Gastrocnemius medialis (tissue), 4 donors: ENCODE data around the gene CNIH3. TPM values are rescaled to one million over a fixed set of nuclear protein-coding genes. Genes with fewer than 3 reads are reported as not detected.

Experiments
- ATAC-seq, 2 donors: fragments of 150-250 bp; one replicate each; pipeline ENCODE4 v1.9.1; 2016
- DNase-seq, 2 donors: peaks; one replicate each; pipeline ENCODE4 v3.0.0-alpha.2; 2019
- H3K27ac ChIP-seq, 4 donors: fragments of 200-600 bp; sonication (generic); 1 replicate in 1 of 4; 2 replicates in 3 of 4; pipeline ENCODE4 v1.5.1; 2016 to 2018; ENCODE audit warnings: mild to moderate bottlenecking in 2 of 4, moderate library complexity in 1 of 4
- H3K27me3 ChIP-seq, 3 donors: fragments of 200-600 bp; sonication (generic) in 2 of 3; 1 replicate in 1 of 3; 2 replicates in 2 of 3; pipeline versions ENCODE4 v1.5.1 to v1.6.0; 2016 to 2019; ENCODE audit warnings: mild to moderate bottlenecking in 1 of 3, moderate library complexity in 1 of 3
- H3K36me3 ChIP-seq, 2 donors: fragments of 200-600 bp; sonication (generic) in 1 of 2; one replicate each; pipeline ENCODE4 v1.5.1; 2017 to 2018
- H3K4me1 ChIP-seq, 2 donors: fragments of 200-600 bp; sonication (generic) in 1 of 2; one replicate each; pipeline ENCODE4 v1.5.1; 2016 to 2017; ENCODE audit warnings: mild to moderate bottlenecking in 2 of 2
- H3K4me3 ChIP-seq, 4 donors: fragments of 200-600 bp; sonication (generic) in 3 of 4; 1 replicate in 1 of 4; 2 replicates in 3 of 4; pipeline ENCODE4 v1.5.1; 2016 to 2019; ENCODE audit warnings: mild to moderate bottlenecking in 2 of 4
- H3K9me3 ChIP-seq, 3 donors: fragments of 200-600 bp; sonication (generic) in 2 of 3; 1 replicate in 1 of 3; 2 replicates in 2 of 3; pipeline ENCODE4 v1.5.1; 2016 to 2019
- CTCF ChIP-seq, 5 experiments: fragments of 450-650 bp in 3 of 5; fragments of 200-600 bp in 2 of 5; sonication (generic) in 2 of 5; IDR thresholded peaks in 4 of 5; conservative IDR thresholded peaks in 1 of 5; 1 replicate in 4 of 5; 2 replicates in 1 of 5; pipeline ENCODE4 v1.5.1; 2016 to 2019; ENCODE audit warnings: antibody characterized with exemption in 5 of 5, mild to moderate bottlenecking in 3 of 5, moderate library complexity in 3 of 5
- POLR2A ChIP-seq, 2 donors: fragments of 450-650 bp; IDR thresholded peaks; one replicate each; pipeline ENCODE4 v1.6.1; 2017; ENCODE audit warnings: antibody characterized with exemption in 2 of 2, mild to moderate bottlenecking in 2 of 2, moderate library complexity in 2 of 2
- in situ Hi-C, 4 donors: fragments of 200-750 bp; cut with MboI; loops; one replicate each; pipeline versions ENCODE4 v1.15.0 to v1.8.0; 2017; ENCODE audit warnings: low sequenced_read_pairs in 4 of 4
- intact Hi-C: fragments of 100-400 bp; cut with DNase I; formaldehyde crosslinking; loops from one replicate; pipeline ENCODE4 v1.15.1; 2023; ENCODE audit warnings: low total_unique reads
- total RNA-seq, 4 donors: library from RNA; depleted of rRNA; stranded (reverse); fragments of >200 nt; gene quantifications; one replicate each; pipeline versions ENCODE4 v1.1.0 to v1.2.3, GENCODE V29; 2016

The CNIH3 gene
- total RNA-seq, 4 donors from 2014 or later = 0.95 to 1.6 (median 1.5) TPM; not detected in 1

DNA sequence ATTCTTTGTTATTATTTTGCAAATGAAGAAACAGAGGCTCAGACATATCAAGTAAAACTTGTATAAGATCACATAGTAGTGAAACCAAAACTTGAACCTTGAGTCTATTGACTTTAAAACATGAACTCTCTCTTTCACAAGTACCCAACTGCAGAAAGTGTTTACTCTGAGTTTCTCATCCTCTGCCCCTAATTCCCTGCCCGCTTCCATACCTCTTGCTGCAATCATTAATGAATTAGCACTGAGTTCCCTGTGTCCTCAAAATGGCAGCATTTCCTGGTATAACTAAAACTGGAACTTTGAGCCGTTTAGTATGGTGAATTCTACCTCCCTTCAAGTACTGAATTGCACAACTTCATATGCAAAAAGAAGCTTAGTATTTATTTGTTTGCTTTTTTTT lies 165.7 kb downstream of the CNIH3 start:
- Histone ChIP-seq H3K36me3 (no peaks in the 10 kb centered on the region), H3K27me3 (no peaks in the 10 kb centered on the region), H3K27ac (no peak overlapping the region), H3K4me3 (no peak overlapping the region), H3K4me1 (no peaks in the 10 kb centered on the region), H3K9me3 (no peaks in the 10 kb centered on the region)
- intact Hi-C loops (no loop called here), in situ Hi-C loops (no loop called here)
- no peak for ATAC-seq
- no peak for TF ChIP-seq POLR2A (IDR thresholded peaks at IDR 0.05)
- TF ChIP-seq CTCF (IDR thresholded peaks at IDR 0.05 in 4 of 5, conservative IDR thresholded peaks at IDR 0.05 in 1 of 5) = no peak
- DNase-seq = no peak

DNA sequence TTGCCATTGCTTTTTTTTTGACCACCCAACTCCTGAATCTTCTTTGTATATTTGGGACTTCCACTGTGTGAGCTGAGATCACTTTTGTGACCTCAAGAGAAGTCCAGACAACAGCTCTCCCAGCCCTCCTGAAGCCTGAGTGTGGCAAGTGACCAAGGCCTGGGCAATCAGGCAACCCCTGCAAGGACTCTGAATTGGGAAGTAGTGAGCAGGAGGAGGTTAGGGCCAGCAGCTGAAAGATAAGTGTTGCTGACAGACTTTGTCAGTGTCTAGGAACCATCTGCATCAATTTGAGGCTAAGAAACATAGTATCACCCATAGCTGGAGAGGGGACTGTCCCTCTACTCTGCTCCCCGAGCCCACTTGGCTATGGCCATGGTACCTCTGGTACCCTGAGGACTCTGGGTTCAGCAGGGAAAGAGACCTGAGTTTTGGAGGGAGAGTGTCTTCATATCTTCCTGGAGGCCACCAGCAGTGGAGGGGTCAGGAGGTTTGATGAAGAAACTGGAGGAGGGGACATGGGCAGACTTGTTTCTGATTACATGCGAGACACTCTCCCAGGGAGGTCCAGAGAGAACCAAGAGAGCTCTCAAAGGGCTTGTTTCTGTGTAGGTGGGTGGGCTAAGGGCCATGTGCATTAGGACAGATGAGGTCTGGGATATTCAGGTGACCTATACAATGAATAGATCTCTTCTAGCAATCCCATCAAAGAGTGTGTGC lies 166.3 kb downstream of the CNIH3 start:
- no peaks in the 10 kb centered on the region for H3K4me1 ChIP-seq
- H3K27ac ChIP-seq = no peak overlapping the region
- in situ Hi-C loops (no loop called here), intact Hi-C loops (no loop called here)
- no peak for TF ChIP-seq POLR2A (IDR thresholded peaks at IDR 0.05)
- TF ChIP-seq CTCF (IDR thresholded peaks at IDR 0.05 in 4 of 5, conservative IDR thresholded peaks at IDR 0.05 in 1 of 5) = no peak
- no peak for DNase-seq
- H3K27me3 ChIP-seq = no peaks in the 10 kb centered on the region
- no peak overlapping the region for H3K4me3 ChIP-seq
- ATAC-seq = no peak
- H3K9me3 ChIP-seq = no peaks in the 10 kb centered on the region
- no peaks in the 10 kb centered on the region for H3K36me3 ChIP-seq

DNA sequence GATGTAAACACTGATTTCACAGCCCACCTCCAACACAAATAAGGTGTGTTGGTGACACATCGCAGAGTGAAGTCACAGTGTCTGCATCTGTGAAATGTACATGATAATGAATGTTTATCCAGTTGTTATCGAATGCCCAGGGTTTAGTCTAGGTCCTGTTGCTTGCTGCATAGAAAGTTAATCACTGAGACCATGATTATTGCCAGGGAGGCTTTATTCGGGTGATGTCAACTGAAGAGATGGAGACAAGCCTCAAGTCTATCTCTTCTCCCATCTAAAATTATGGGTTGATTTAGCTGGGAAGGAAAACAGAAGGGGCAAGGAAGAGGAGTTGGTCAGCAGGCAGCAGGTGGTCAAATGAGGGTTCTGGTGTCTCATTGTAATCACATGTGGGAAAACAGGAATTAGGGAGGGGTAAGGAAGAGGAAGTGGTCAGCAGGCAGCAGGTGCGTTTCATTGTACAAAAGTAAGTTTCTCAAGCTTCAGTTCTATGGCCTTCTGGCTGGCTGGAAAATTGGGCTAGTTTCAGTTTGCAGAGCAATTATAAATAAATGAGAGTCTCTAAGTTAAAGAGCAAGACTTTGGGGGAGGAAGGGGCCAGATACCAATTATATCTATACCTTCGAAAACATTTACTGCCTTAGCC lies 167.0 kb downstream of the CNIH3 start:
- Histone ChIP-seq H3K36me3 (no peaks in the 10 kb centered on the region), H3K4me1 (no peaks in the 10 kb centered on the region), H3K27me3 (no peaks in the 10 kb centered on the region), H3K4me3 (no peak overlapping the region), H3K9me3 (no peaks in the 10 kb centered on the region), H3K27ac (no peak overlapping the region)
- in situ Hi-C loops (no loop called here), intact Hi-C loops (no loop called here)
- TF ChIP-seq CTCF (IDR thresholded peaks at IDR 0.05 in 4 of 5, conservative IDR thresholded peaks at IDR 0.05 in 1 of 5) = no peak
- no peak for TF ChIP-seq POLR2A (IDR thresholded peaks at IDR 0.05)
- ATAC-seq (no peak), DNase-seq (no peak)

- H3K36me3 ChIP-seq = no peaks in the 10 kb centered on the region
- TF ChIP-seq CTCF (IDR thresholded peaks at IDR 0.05 in 4 of 5, conservative IDR thresholded peaks at IDR 0.05 in 1 of 5) = no peak
- TF ChIP-seq POLR2A (IDR thresholded peaks at IDR 0.05) = no peak
Measured at GRCh38 chr1:224784265-224785039, 168.3 kb downstream of the CNIH3 start.

More at GRCh38 chr1:224784265-224785039, 168.3 kb downstream of the CNIH3 start:
- DNase-seq (no peak), ATAC-seq (no peak)
- in situ Hi-C loops = no loop called here
- H3K27me3 ChIP-seq = no peaks in the 10 kb centered on the region
- no peaks in the 10 kb centered on the region for H3K9me3 ChIP-seq
- intact Hi-C loops = no loop called here
- H3K4me3 ChIP-seq = no peak overlapping the region
- H3K27ac ChIP-seq = no peak overlapping the region
- no peaks in the 10 kb centered on the region for H3K4me1 ChIP-seq
